ENCODE data around the gene TTLL5.

TTLL5 gene

DNA sequence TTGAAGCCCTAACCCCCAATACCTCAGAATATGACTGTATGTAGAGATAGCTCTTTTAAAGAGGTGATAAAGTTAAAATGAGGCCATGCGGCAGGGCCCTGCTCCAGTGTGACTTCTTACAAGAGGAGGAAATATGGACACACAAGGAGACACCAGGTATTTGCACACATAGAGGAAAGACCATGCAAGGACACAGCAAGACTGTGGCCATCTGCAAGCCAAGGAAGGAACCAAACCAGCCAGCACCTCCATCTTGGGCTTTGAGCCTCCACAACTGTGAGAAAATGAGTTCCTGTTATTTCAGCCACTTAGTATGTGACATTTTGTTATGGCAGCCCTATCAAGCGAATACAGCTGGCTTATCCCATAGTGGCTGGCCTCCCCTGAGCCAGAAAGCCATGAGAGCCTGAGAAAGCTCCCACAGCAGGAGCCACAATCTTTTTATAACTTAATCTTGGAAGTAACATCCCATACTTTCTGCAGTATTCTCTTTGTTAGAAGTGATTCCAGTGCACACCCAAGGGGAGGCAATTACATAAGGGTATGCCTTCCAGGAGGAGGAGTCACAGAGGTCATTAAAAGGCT, 272.8 kb downstream of the TTLL5 start:
- no peak overlapping the region for H3K18ac ChIP-seq (ENCODE audit: low read length)
- no peaks in the 10 kb centered on the region for H3K9me3 ChIP-seq (replicated peaks in 1 of 2; ENCODE audit: control insufficient read depth in 2 of 2, insufficient read depth in 1 of 2, low read depth in 1 of 2, low read length in 2 of 2)
- H2AFZ ChIP-seq (ENCODE audit: low read length), result no peak overlapping the region
- H3K14ac ChIP-seq (ENCODE audit: low read length), result no peak overlapping the region
- no CpG with 5 or more reads among the region's 2 CpGs for WGBS, 2 donors (ENCODE audit: extremely low coverage in 2 of 2, insufficient read length in 2 of 2, insufficient replicate concordance in 1 of 2)
- H3K4me3 ChIP-seq (ENCODE audit: low read length in 2 of 2), result no peak overlapping the region
- H2AK5ac ChIP-seq (ENCODE audit: low read depth, low read length), result no peak overlapping the region
- H3K4me2 ChIP-seq (ENCODE audit: insufficient read depth, low read length, poor library complexity, severe bottlenecking), result no peak overlapping the region
- no peaks in the 10 kb centered on the region for H3K79me1 ChIP-seq (ENCODE audit: low read depth, low read length)
- no peak overlapping the region for H3K23ac ChIP-seq (ENCODE audit: low read depth, low read length, poor library complexity)
- H3K27me3 ChIP-seq (ENCODE audit: control insufficient read depth in 3 of 3, insufficient read depth in 3 of 3, low read depth in 1 of 3, low read length in 3 of 3), result no peaks in the 10 kb centered on the region
- no peak overlapping the region for H2BK12ac ChIP-seq (ENCODE audit: low read length)
- H3K27ac ChIP-seq (replicated peaks; ENCODE audit: low read length), result no peak overlapping the region
- no peak overlapping the region for H4K91ac ChIP-seq (ENCODE audit: low read depth, low read length, poor library complexity)
- H3K4me1 ChIP-seq (ENCODE audit: control insufficient read depth in 2 of 2, insufficient read depth in 1 of 2, low read depth in 1 of 2, low read length in 2 of 2), result no peaks in the 10 kb centered on the region
- DNase-seq (ENCODE audit: low spot score), result no peak
- H4K8ac ChIP-seq (ENCODE audit: low read depth, low read length), result no peak overlapping the region
- no peak overlapping the region for H2BK5ac ChIP-seq (ENCODE audit: low read length)
- H2BK15ac ChIP-seq (ENCODE audit: low read length), result no peak overlapping the region
- H3K9ac ChIP-seq (ENCODE audit: low read depth, low read length, poor library complexity), result no peak overlapping the region
- H3K36me3 ChIP-seq (replicated peaks in 1 of 2; ENCODE audit: control insufficient read depth in 2 of 2, insufficient read depth in 2 of 2, low read length in 2 of 2), result no peaks in the 10 kb centered on the region
- H3K4ac ChIP-seq (ENCODE audit: low read length), result no peak overlapping the region
- H2BK120ac ChIP-seq (ENCODE audit: low read depth, low read length), result no peak overlapping the region

GRCh38 chr14:75934998-75935628, 274.1 kb downstream of the TTLL5 start:
- H3K23ac ChIP-seq (ENCODE audit: low read depth, low read length, poor library complexity), result no peak overlapping the region
- H3K9me3 ChIP-seq (replicated peaks in 1 of 2; ENCODE audit: control insufficient read depth in 2 of 2, insufficient read depth in 1 of 2, low read depth in 1 of 2, low read length in 2 of 2), result no peaks in the 10 kb centered on the region
- H4K91ac ChIP-seq (ENCODE audit: low read depth, low read length, poor library complexity), result no peak overlapping the region
- H3K27me3 ChIP-seq (ENCODE audit: control insufficient read depth in 3 of 3, insufficient read depth in 3 of 3, low read depth in 1 of 3, low read length in 3 of 3), result no peaks in the 10 kb centered on the region
- H3K4me3 ChIP-seq (ENCODE audit: low read length in 2 of 2), result no peak overlapping the region
- no peak for DNase-seq (ENCODE audit: low spot score)
- H2BK120ac ChIP-seq (ENCODE audit: low read depth, low read length), result no peak overlapping the region
- no peak overlapping the region for H3K27ac ChIP-seq (replicated peaks; ENCODE audit: low read length)
- no peaks in the 10 kb centered on the region for H3K36me3 ChIP-seq (replicated peaks in 1 of 2; ENCODE audit: control insufficient read depth in 2 of 2, insufficient read depth in 2 of 2, low read length in 2 of 2)
- WGBS, 2 donors (ENCODE audit: extremely low coverage in 2 of 2, insufficient read length in 2 of 2, insufficient replicate concordance in 1 of 2), result no CpG with 5 or more reads among the region's 2 CpGs
- no peak overlapping the region for H4K8ac ChIP-seq (ENCODE audit: low read depth, low read length)
- H2BK15ac ChIP-seq (ENCODE audit: low read length), result no peak overlapping the region
- no peak overlapping the region for H2AK5ac ChIP-seq (ENCODE audit: low read depth, low read length)
- no peak overlapping the region for H3K14ac ChIP-seq (ENCODE audit: low read length)
- H2AFZ ChIP-seq (ENCODE audit: low read length), result no peak overlapping the region
- H2BK5ac ChIP-seq (ENCODE audit: low read length), result no peak overlapping the region
- H3K9ac ChIP-seq (ENCODE audit: low read depth, low read length, poor library complexity), result no peak overlapping the region
- no peaks in the 10 kb centered on the region for H3K79me1 ChIP-seq (ENCODE audit: low read depth, low read length)
- no peak overlapping the region for H2BK12ac ChIP-seq (ENCODE audit: low read length)
- H3K4me2 ChIP-seq (ENCODE audit: insufficient read depth, low read length, poor library complexity, severe bottlenecking), result no peak overlapping the region
- H3K18ac ChIP-seq (ENCODE audit: low read length), result no peak overlapping the region
- H3K4ac ChIP-seq (ENCODE audit: low read length), result no peak overlapping the region
- H3K4me1 ChIP-seq (ENCODE audit: control insufficient read depth in 2 of 2, insufficient read depth in 1 of 2, low read depth in 1 of 2, low read length in 2 of 2), result no peaks in the 10 kb centered on the region

DNA sequence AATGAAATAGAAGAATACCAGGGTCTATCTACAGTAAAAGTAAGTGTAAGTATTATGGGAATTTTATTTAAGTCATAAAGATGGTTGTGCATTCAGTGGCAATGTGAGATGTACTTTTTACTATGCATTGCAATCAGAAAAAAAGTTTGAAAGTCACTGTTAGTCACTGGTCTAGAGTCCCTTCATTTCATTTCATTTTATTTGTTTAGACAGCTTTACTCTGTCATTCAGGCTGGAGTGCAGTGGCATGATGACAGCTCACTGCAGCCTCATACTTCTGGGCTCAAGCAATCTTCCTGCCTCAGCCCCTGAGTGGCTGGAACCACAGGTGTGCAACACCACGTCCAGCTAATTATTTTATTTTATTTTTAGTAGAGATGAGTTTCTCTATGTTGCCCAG, 278.2 kb downstream of the TTLL5 start:
- Histone ChIP-seq H4K91ac (ENCODE audit: low read depth, low read length, poor library complexity) (no peak overlapping the region), H2BK15ac (ENCODE audit: low read length) (no peak overlapping the region), H2AFZ (ENCODE audit: low read length) (no peak overlapping the region), H3K18ac (ENCODE audit: low read length) (no peak overlapping the region), H3K4ac (ENCODE audit: low read length) (no peak overlapping the region), H3K4me2 (ENCODE audit: insufficient read depth, low read length, poor library complexity, severe bottlenecking) (no peak overlapping the region), H3K9me3 (replicated peaks in 1 of 2; ENCODE audit: control insufficient read depth in 2 of 2, insufficient read depth in 1 of 2, low read depth in 1 of 2, low read length in 2 of 2) (no peaks in the 10 kb centered on the region), H2AK5ac (ENCODE audit: low read depth, low read length) (no peak overlapping the region), H3K4me1 (ENCODE audit: control insufficient read depth in 2 of 2, insufficient read depth in 1 of 2, low read depth in 1 of 2, low read length in 2 of 2) (no peaks in the 10 kb centered on the region), H2BK12ac (ENCODE audit: low read length) (no peak overlapping the region), H4K8ac (ENCODE audit: low read depth, low read length) (no peak overlapping the region), H3K23ac (ENCODE audit: low read depth, low read length, poor library complexity) (no peak overlapping the region), H3K4me3 (ENCODE audit: low read length in 2 of 2) (no peak overlapping the region), H3K27me3 (ENCODE audit: control insufficient read depth in 3 of 3, insufficient read depth in 3 of 3, low read depth in 1 of 3, low read length in 3 of 3) (no peaks in the 10 kb centered on the region), H2BK5ac (ENCODE audit: low read length) (no peak overlapping the region), H3K79me1 (ENCODE audit: low read depth, low read length) (no peaks in the 10 kb centered on the region), H2BK120ac (ENCODE audit: low read depth, low read length) (no peak overlapping the region), H3K14ac (ENCODE audit: low read length) (no peak overlapping the region), H3K27ac (replicated peaks; ENCODE audit: low read length) (no peak overlapping the region), H3K36me3 (replicated peaks in 1 of 2; ENCODE audit: control insufficient read depth in 2 of 2, insufficient read depth in 2 of 2, low read length in 2 of 2) (peaks cover 0 to 3% of the 10 kb centered on the region in 2 donors), H3K9ac (ENCODE audit: low read depth, low read length, poor library complexity) (no peak overlapping the region)
- DNase-seq (ENCODE audit: low spot score), result no peak
- WGBS, 2 donors (ENCODE audit: extremely low coverage in 2 of 2, insufficient read length in 2 of 2, insufficient replicate concordance in 1 of 2), result no CpG with 5 or more reads among the region's 1 CpG

- Histone ChIP-seq H3K27ac (replicated peaks; ENCODE audit: low read length) (no peak overlapping the region), H2BK15ac (ENCODE audit: low read length) (no peak overlapping the region)
Measured at GRCh38 chr14:75941030-75941429, 280.0 kb downstream of the TTLL5 start.

More at GRCh38 chr14:75941030-75941429, 280.0 kb downstream of the TTLL5 start:
- no peak overlapping the region for H2AFZ ChIP-seq (ENCODE audit: low read length)
- no peak overlapping the region for H2BK12ac ChIP-seq (ENCODE audit: low read length)
- H2AK5ac ChIP-seq (ENCODE audit: low read depth, low read length), result no peak overlapping the region
- H3K4me3 ChIP-seq (ENCODE audit: low read length in 2 of 2), result no peak overlapping the region
- H4K91ac ChIP-seq (ENCODE audit: low read depth, low read length, poor library complexity), result no peak overlapping the region
- H4K8ac ChIP-seq (ENCODE audit: low read depth, low read length), result no peak overlapping the region
- no peak for DNase-seq (ENCODE audit: low spot score)
- no peak overlapping the region for H3K14ac ChIP-seq (ENCODE audit: low read length)
- no peaks in the 10 kb centered on the region for H3K4me1 ChIP-seq (ENCODE audit: control insufficient read depth in 2 of 2, insufficient read depth in 1 of 2, low read depth in 1 of 2, low read length in 2 of 2)
- H3K18ac ChIP-seq (ENCODE audit: low read length), result no peak overlapping the region
- H3K4me2 ChIP-seq (ENCODE audit: insufficient read depth, low read length, poor library complexity, severe bottlenecking), result no peak overlapping the region
- no peak overlapping the region for H2BK5ac ChIP-seq (ENCODE audit: low read length)
- H2BK120ac ChIP-seq (ENCODE audit: low read depth, low read length), result no peak overlapping the region
- H3K4ac ChIP-seq (ENCODE audit: low read length), result no peak overlapping the region
- peaks cover 0 to 3% of the 10 kb centered on the region in 2 donors for H3K36me3 ChIP-seq (replicated peaks in 1 of 2; ENCODE audit: control insufficient read depth in 2 of 2, insufficient read depth in 2 of 2, low read length in 2 of 2)
- H3K79me1 ChIP-seq (ENCODE audit: low read depth, low read length), result no peaks in the 10 kb centered on the region
- H3K9me3 ChIP-seq (replicated peaks in 1 of 2; ENCODE audit: control insufficient read depth in 2 of 2, insufficient read depth in 1 of 2, low read depth in 1 of 2, low read length in 2 of 2), result no peaks in the 10 kb centered on the region
- H3K23ac ChIP-seq (ENCODE audit: low read depth, low read length, poor library complexity), result no peak overlapping the region
- no peak overlapping the region for H3K9ac ChIP-seq (ENCODE audit: low read depth, low read length, poor library complexity)
- WGBS, 2 donors (ENCODE audit: extremely low coverage in 2 of 2, insufficient read length in 2 of 2, insufficient replicate concordance in 1 of 2), result no CpG with 5 or more reads among the region's 4 CpGs
- no peaks in the 10 kb centered on the region for H3K27me3 ChIP-seq (ENCODE audit: control insufficient read depth in 3 of 3, insufficient read depth in 3 of 3, low read depth in 1 of 3, low read length in 3 of 3)

Measured in neuronal stem cell (in vitro differentiated cells).